HG03457 (cell line): ENCODE results near the gene BSPH1.
"Not testable (repeated sequence)": the region's sequence is repeated elsewhere in the genome, so short reads cannot be mapped to it uniquely, and the experiment has no call there.

ENCODE experiments used
- ATAC-seq: cut with Tn5 transposase; IDR thresholded peaks from one replicate; pipeline ENCODE4 v1.9.1; 2021; ENCODE audit warnings: moderate number of reproducible peaks; ENCODE audit not compliant: unreplicated experiment

The BSPH1 gene

GRCh38 chr19:47992070-47992469 lies at the start of gene BSPH1:
Gene BSPH1 (minus strand): TSS chr19:47992170. CDS start chr19:47992081, 89 bp downstream.
- no peak for ATAC-seq

DNA sequence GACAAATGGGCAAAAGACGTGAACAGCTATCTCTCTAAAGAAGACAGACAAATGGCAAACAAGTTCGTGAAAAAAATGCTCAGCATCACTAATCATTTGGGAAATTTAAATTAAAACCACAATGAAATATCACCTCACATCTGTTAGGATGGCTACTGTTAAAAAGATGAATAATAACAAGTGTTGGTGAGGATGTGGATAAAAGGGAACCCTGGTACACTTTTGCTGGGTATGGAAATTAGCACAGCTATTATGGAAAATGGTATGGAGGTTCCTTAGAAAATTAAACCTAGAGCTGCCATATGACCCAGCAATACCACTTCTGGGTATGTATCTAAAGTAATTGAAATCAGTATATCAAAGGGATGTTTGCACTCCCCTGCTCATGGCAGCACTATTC lies 44.8 kb upstream of the BSPH1 start:
- ATAC-seq = no peak

- no peak for ATAC-seq
Observed at GRCh38 chr19:48033604-48034003, 41.6 kb upstream of the BSPH1 start.

DNA sequence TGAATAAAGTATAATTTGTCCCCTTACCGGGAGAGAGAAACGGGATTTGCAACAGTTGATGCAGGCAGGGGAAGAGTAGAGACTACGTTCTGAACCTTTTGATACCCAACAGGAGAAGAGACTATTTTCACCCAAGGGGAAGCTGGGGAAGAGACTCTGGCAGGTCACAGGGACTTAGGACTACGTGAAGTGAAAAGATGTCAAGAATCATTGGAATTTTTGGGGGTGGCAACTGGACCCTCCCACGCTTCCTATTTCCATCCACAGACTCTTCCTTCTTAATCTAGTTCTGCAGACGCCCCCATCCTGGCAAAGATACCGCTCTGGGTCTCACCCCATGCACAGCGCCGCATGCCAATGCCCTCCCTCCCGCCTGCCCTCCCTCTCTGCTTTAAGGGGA lies 38.1 kb upstream of the BSPH1 start:
- ATAC-seq = no peak

- no peak for ATAC-seq
Observed at GRCh38 chr19:48029431-48029830, 37.5 kb upstream of the BSPH1 start.

DNA sequence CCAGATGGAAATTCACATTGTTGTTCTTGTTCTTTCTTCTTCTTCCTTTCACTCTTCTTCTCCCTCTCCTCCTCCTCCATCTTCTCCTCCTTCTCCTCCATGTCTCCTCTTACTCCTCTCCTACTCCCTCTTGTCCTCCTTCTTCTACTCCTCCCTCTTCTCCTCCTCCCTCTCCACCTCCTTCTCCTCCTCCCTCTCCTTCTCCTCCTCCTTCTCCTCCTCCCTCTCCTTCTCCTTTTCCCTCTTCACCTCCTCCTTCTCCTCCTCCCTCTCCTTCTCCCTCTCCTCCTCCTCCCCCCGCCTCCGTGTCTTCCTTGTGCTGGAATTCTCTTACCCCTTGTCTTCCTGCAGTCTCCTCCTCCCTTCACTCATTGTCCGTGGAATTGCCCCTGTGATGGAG lies 33.5 kb upstream of the BSPH1 start:
- ATAC-seq = no peak

- no peak for ATAC-seq
Observed at GRCh38 chr19:48023518-48023917, 31.5 kb upstream of the BSPH1 start.

DNA sequence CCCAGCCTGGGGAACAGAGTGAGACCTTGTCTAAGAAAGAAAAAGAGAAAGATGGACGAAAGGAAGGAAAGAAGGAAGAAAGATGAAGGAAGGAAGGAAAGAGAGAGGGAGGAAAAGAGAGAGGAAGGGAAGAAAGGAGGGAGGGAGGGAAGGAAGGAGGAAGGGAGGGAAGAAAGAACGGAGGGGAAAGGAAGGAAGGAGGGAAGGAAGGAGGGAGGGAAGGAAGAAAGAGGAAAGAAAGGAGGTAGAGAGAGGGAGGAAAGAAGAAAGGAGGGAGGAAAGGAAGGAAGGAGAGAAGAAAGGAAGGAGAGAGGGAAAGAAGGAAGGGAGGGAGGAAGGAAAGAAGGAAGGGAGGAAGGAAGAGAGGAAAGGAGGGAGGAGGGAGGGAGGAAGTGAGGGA lies 31.0 kb upstream of the BSPH1 start:
- ATAC-seq = no peak

GRCh38 chr19:48020686-48021085 lies 28.7 kb upstream of the BSPH1 start:
- ATAC-seq = no peak

GRCh38 chr19:48010932-48011758 lies 19.2 kb upstream of the BSPH1 start:
- ATAC-seq = no peak

- no peak for ATAC-seq
Observed at GRCh38 chr19:48006762-48007161, 14.8 kb upstream of the BSPH1 start.

GRCh38 chr19:48004236-48004635 lies 12.3 kb upstream of the BSPH1 start:
- ATAC-seq = no peak

DNA sequence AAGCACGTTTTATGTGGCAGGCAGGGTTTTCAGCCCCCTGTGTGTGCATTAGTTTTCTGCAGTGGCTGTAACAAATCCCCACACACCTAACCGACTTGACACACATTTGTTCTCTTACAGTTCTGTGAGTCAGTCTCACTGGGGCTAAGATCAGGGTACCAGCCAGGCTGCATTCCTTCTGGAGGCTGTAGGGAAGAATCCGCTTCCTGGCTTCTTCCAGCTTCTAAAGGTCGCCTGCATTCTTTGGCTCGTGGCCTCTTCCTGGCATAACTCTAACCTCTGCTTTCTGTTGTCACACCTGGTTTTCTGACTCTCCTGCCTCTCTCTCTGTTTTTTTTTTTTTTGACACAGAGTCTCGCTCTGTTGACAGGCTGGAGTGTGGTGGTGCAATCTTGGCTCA lies 8.9 kb upstream of the BSPH1 start:
- no peak for ATAC-seq

DNA sequence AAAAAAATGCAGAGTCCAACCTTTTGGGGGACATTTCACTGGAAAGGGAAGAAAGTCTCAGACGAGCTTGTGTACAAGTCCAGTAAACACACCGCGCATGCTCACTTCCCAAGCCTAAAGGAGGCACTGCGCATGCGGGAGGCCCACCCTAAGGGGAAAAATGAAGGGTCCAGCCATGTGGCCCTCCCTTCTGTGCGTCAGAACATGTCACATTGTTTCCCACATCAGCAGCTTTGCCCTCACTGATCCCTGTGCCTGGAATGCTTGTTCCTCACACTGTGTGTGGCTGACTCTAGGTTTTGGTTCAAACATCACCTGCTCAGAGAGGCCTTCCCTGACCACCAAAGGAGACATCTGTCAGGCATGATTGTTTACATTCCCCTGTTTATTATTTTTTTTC lies 6.8 kb upstream of the BSPH1 start:
- ATAC-seq = no peak

DNA sequence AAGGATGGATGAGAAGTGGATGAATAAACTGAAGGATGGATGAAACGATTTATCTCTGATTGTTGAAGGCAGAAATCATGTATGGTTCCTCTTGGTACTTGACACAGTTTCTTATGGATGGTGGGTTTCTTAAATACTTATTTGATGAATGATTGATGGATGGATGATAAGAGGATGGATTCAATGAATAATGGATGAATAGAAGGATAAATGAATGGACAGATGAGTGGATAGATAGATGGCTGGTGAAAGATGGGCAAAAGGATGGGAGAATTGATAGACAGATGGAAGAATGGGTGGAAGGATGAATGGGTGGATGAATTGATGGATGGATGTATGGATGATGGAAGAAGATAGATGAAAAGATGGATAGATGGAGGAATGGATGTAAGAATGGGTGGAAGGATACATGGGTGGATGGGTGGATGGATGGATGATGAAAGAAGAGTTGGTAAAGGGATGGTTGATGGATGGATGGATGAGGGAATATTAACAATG lies 4.3 kb upstream of the BSPH1 start:
- no peak for ATAC-seq

DNA sequence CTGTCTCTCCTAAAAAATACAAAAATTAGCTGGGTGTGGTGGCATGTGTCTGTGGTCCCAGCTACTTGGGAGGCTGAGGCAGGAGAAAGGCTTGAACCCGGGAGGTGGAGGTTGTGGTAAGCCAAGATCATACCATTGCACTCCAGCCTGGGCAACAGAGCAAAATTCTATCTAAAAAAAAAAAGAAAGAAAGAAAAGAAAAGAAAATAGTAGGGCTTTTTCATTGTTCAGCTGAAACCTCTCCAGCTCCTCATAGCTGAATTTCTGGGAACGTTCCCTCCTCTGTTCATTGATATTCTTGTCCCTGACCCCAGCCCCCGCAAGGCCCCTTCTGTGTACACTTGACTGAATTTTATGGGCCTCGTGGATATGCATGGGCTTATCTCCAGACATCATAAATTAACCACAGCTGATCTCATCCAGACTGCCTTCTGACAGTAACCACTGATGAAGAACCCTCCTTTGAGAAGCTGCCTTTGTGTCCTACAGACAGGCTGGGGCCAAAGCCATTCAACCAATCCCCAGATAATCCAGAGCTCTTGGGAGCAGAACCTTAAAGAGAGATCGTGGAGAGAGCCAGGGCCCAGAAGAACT lies 2.3 kb upstream of the BSPH1 start, which contains the start of gene ELSPBP1:
Gene ELSPBP1, plus strand, starts transcription at position 424 of the 594 bp plus-strand sequence. CDS start 14,036 bp downstream, outside the sequence.
- no peak for ATAC-seq

GRCh38 chr19:47991191-47991808 lies 670 bp downstream of the BSPH1 start:
- ATAC-seq = no peak

DNA sequence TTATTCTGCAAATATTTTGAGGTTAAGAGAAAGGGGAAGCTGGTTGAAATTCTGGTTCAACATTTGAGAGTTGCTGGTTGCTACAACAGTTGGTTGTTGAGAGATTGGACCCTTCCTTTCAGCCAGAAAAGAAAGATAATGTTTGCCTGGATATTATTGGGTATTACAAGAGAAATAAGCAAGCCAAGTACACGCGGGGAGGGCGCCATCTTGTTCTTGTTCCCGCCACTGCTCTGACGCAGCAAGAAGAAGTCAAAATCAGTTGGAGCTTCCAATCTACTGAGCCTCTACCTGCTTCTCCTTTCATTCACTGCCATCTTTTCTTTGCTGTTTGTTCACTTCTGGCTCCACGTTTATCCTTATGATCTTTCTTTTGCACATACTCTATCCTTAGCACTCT lies 18.4 kb downstream of the BSPH1 start:
- no peak for ATAC-seq

GRCh38 chr19:47955936-47956335 lies 36.0 kb downstream of the BSPH1 start:
- ATAC-seq = not testable (repeated sequence)

DNA sequence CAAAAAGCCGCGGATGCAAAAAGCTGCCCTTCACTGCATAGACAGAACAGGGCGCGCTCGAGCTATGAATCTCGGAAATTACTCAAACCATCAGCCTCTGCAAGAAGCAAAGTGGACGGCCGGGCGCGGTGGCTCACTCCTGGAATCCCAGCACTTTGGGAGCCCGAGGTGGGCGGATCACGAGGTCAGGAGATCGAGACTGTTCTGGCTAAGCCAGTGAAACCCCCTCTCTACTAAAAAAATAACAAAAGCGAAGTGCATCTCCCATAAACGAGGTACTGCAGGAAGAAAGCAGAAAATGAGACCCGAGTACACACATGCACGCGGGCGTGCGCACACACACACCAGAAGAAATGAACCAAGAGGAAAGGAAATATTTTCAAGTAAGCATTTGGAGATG lies 39.8 kb downstream of the BSPH1 start:
- not testable (repeated sequence) for ATAC-seq

- not testable (repeated sequence) for ATAC-seq
Observed at GRCh38 chr19:47949852-47950521, 42.0 kb downstream of the BSPH1 start.
